Skin of body (tissue), 2 donors: ENCODE results near the gene ZG16B. TPM values are rescaled to one million over a fixed set of nuclear protein-coding genes. Genes with fewer than 3 reads are reported as not detected.

Experiments used
- DNase-seq: peaks from one replicate; lab custom pipeline; 2025; lab: John Stamatoyannopoulos, UW
- total RNA-seq: library from RNA; depleted of rRNA; stranded (reverse); fragments of >200 nt; gene quantifications from one replicate; pipeline ENCODE4 v1.2.3, GENCODE V29; 2014

Gene ZG16B
- total RNA-seq, 1 donor from 2014 or later = 2.6 TPM

DNA sequence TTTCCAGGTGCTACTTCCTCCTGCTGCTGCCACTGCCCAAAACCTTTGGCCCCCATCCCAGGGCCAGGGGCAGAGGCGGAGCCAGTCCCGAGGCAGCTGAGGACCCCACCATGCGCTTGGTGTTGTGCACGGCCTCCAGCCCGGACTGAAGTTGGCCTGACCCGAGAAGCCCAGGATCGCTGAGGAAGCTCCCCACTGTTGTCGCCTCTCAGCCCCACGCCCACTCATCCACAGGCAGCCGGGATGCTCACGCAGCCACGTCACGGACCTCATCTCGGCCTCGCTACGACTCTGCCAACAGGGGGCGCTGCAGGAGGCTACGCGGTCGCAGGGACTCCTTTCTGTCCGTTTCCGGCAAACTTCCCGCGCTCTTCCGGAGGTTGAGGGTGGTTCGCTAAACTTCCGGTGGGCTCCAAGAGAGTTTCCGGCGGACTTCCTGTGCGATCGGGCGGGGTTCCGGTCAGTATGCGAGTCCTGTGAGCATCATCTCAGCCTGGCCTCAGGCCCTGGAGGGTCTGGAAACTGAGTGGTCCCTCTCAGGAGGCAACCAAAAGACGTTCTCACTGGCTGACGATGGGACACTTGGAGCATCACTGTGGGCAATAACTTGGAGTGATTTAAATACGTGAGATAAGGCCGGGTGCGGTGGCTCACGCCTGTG is 12.4 kb downstream of the ZG16B start:
- peak; percentile 33 for DNase-seq

DNA sequence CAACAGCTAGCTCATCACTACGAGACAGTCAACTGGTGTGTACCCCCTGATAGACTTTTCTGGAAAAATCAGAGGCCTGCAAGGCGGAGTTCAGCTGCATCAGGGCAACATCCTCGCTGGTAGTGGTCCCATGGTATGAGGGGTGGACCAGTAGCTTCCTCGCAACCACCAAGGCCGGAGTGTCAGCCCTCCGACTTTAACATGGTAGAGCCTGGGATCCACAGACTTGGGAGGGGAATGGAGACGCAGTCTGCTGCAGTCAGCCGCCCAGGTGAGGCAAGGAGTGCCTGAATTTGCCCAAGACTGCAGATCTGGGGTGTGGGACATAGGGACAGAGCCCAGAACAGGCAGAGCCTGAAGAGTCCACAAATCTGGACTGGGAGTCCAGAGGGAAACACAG is 13.4 kb downstream of the ZG16B start:
- no peak for DNase-seq

DNA sequence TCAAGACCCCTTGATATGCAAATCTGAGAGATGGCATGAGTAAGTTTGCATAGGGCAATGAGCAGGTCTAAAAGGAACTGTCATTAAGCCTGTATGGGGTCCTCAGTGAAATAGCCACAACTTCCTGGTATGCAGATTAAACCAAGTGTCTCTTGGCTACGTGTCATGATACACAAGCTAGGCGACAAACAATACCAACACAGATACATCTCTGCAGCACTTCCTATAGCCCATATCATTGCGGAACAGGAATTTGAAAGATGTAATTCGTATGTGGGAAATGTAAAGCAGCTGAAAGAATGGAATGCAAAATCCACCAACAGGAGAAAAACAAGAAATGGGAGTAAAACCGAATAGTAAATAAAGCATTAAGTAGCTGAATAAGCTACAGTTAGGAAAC is 15.0 kb downstream of the ZG16B start:
- DNase-seq = no peak

DNA sequence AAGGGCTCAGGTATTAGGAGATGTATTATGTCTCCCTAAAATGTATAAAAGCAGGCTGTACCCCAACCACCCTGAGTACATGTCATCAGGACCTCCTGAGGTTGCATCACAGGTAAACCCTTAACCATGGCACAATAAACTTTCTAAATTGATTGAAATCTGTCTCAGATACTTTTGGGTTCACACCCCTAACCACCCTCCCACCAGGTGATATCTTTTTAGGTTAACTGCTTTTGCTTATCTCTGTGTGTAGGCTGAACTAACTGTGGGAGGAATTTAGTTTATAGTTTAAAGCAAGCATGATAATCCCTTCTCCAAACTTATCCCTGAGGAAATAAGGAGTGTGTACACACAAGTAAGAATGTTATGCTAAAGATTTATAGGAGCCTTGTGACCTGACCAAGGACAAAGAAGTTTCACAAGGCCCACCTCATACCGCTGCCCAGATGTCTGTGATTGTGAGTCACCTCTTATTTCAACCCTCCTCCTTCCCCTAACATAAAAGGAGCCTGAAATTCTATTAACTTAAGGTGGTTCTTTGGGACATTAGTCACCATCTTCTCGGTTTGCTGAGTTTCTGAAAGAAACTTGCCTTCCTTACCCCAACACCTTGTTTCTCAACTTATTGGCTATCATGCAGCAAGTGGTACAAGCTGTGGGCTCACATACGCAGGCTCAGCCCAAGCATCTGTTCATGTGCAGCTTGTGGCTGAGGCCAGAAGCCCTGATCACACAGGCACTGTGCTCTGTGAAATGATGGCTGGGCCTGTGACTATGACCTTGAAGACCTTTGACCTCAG is 16.6 kb downstream of the ZG16B start:
- no peak for DNase-seq

DNA sequence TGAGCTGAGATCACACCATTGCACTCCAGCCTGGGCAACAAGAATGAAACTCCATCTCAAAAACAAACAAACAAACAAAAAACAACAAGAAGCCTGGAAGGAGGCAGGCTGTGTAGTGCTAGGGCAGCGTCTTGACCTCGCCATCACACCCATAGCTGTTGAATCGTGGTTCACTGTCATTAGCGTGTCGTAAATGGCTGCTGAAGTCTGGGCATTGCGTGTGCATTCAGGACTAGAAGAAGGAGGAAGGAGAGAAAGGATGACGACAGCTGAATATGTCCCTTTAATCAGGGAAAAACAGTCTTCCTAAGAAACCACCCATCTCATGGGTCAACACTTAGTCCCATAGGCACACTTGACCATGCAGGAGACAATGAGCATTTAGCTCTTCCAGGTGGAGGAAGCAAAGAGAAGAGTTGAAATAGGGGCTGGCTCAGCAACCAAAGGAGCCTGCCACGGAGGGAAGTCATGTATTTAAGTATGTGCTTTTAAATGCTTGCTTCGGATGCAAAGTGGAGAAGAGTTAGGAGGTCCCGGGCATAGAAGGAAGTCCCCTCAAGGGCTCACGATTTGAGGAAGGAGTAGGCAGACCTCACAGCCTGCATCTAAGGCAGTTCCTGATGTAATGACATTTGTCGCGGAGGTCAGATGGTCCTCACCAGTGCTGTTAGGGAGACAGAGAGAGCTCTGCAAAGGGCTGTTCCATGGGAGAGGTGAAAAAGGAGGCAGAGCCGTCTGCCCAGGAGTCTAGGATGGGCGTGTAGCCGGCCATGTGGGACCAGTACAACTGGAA is 19.0 kb downstream of the ZG16B start:
- DNase-seq = no peak

DNA sequence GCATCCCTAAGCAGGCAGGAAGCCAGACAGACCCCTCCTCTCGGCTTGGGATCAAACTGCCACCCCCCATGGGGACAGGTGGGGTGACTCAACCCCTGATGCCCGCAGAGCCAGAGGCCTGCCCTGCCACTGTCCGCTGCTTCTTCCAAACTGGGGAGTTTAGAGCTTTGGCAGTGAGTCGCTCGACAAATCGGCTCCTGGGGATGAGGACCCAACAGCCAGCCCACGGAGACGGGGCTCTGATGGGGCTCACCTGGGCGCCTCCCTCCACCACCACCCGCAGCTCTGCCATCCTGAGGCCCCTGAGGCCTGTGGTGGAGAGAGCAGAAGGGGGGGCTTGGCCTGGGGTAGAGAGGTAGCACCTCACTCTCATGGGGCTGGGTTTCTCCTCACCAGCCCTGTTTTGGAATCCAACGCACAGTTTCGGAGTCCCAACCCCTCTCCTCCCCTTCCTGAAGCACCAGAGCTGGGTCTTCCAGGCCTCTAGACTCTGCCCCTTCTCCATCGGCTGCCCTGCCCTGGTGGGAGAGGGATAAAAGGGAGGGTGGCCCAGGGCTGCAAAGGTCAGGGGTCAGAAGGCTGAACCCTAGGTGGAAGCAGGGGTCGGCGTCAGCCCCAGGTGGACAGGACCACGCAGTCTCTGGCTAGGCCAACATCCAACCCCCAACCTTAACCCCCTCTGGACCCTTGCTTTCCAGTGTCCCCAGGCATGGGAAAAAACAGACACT is 22.1 kb downstream of the ZG16B start:
- no peak for DNase-seq

DNA sequence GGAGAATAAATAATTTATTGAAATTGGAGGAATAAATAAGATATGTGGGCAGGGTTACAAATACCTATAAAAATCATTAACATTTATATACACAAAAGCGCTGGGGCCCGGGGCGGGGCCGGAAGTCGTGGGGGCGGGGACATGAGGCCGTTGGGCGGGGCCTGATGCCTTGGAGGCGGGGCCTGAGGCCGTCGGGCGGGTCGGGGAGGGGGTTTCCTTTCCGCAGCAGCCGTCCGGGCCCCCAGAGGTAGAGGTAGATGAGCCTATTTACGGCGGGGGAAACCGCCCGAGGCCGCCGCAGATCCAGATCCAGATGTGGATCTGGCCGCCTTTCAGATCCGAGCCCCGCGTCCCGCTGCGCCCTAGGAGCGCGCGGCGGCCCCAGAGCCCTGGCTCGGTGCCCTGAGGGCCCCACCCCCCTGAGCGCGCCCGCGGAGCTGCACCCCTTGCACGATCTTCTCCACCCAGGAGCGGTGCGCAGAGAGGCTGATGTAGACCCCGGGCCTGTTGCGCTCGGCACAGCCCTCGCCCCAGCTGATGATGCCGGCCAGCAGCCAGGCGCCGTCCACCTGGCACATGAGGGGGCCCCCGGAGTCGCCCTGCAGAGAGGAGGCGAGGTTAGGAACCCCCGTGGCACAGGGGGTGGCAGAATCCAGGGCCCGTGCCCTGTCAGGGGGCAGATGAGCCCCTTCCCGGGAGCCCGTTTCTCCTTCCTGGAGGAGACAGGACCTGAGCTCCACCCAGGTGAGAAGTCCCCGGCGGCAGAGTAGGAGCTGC is 22.8 kb downstream of the ZG16B start:
- no peak for DNase-seq

DNA sequence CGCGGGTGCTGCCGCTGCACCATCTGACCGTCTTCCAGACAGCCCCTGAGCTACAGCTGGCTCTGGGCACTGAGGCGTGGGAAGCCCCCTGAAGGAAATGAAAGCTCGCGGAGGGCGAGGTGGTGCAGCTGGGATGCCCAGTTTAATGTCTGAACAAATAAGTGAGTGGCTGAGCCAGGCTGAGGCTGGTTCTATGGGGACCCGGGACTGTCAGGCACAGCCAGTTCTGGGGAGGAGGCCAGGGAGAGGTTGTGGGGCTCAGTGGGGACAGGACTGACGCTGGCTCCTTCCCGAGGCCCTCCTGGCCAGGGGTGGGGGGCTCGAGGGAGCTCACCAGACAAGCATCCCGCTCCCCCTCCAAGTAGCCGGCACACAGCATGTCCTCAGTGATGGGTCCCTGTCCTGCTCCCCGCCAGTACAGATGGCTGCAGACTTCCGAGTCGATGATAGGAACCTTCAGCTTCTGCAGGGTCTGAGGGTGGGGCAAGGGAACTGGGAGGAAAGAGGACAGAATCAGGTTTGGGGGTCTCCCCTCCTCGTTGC is 23.5 kb downstream of the ZG16B start:
- DNase-seq = no peak

DNA sequence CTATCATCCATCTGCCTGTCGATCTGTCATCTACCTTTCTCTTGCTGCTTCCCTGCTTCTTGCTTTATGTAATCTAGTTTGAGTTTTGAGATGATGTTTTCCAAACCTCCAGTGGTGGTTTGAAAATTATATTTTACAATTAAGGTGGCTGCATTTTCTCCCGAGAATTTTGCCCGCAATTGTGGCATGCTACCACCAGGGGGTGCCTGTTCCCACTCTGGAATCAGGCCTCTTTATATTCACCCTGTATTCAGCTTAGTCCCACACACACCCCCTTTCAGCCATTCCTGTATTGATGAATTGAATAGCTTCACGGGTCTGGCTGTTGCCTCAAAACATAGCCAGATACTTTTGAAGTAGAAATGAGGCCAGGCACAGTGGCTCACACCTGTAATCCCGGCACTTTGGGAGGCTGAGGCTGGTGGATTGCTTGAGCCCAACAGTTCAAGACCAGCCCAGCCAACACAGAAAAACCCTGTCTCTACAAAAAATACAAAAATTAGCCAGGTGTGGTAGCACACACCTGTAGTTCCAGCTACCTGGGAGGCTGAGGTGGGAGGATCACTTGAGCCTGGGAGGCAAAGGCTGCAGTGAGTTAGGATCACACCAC is 24.7 kb downstream of the ZG16B start:
- DNase-seq = no peak

DNA sequence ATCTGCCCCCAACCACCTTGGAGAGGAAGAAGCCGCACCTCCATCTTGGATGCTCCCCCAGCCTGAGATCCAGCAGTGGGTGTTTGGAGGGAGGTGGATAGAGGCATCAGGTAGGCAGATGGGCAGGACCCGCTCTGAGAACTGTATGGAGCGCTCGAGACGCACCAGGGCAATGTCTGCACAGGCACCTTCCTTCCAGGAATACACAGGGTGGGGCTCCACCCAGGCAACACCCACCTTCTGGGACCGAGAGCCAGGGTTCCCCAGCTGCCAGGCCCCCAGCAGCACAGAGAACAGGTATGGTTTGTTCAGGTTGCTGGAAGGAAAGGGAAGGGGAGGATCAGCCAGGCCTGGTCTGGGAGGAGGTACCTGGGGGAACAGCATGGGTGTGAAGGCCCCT is 25.4 kb downstream of the ZG16B start:
- no peak for DNase-seq

DNA sequence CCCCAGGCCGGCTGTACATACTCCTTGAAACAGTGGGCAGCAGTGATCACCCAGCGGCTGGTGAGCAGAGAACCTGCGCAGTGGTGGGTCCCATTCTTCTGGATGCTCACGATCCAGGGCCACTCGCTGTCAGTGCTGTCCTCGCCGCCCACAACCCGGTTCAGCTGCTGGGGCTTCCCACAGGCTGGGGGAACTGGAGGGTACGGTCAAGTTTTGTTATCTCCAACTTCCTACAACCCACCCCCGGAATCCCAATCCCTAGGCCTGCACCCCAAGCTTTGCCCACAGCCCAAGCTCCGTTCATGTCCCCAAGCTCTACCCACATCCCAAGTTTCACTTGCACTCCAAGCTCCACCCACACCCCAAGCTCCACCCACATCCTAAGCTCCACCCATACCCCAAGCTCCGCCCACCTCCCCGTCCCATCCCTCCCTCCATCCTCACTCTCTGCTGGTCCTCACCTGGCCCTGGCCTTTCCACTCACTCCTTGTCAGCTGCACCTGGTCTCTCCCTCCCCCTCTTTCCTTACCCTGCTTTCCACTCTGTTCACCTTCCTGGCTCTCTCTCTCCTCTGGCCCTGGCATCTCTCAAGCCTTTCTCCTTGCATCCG is 26.1 kb downstream of the ZG16B start:
- no peak for DNase-seq

DNA sequence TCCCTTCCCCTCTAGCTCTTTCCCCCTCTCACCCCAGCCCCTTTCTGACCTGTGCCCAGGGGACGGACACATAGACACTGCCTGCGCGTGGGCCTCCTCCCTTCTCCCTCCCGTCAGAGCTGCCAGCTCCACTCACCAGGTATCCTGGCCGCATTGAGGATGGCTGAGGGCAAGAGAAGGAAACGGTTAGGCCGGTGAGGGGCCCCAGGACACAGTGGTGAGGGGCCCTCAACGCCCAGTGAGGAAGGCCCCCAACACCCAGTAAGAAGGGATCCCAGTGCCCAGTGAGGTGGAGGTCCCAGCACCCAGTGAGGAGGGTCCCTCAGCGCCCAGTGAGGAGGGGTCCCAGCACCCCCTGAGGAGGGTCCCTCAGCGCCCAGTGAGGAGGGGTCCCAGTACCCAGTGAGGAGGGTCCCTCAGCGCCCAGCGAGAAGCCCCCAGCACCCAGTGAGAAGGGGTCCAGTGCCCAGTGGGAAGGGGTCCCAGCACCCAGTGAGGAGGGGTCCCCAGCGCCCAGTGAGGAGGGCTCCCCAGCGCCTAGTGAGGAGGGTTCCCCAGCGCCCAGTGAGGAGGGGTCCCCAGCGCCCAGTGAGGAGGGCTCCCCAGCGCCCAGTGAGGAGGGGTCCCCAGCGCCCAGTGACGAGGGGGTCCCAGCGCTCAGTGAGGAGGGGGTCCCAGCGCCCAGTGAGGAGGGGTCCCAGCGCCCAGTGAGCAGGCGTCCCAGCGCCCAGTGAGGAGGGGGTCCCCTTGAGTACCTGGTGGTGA is 26.8 kb downstream of the ZG16B start:
- DNase-seq = no peak

DNA sequence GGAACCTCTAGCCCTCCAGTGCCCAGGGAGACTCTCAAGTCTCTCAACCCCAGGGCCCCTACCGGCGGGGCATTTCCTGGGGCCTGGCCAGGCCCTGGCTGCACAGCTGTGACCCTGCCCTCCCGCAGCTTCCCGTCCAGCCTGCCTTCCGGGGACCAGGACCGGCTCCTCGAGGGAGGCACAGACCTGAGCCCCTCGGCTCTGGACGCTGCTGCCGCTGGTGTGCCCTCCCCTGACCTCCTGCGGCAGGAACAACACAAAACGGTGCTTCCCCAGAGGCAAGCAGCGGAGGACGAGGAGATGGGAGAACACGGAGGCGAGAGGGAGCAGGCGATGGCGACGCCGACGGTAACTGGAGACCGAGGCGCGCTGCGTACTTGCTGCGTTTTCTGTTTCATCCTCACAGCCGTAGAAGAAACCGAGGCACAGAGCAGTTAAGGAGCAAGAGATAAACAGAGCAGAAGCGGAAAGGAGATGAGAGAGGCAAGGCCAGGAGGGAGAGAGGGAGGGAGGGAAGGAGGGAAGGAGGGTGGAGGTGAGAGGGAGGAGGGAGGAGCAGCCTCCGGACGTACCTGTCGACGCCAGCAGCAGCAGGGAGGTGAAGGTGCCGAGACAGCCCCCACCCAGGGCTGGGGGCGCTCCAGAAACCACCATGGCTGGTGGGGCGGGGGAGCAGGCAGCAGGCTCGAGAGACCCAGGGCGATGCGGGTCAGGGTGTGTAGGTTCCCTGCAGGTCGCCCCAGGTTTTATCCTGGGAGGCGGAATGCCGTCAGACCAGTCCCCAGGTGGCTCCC is 27.5 kb downstream of the ZG16B start, which contains the start of gene PRSS22:
TSS of gene PRSS22 (minus strand) at position 720 of the 794 bp plus-strand sequence. CDS start at position 654, 66 bp downstream.
- no peak for DNase-seq

DNA sequence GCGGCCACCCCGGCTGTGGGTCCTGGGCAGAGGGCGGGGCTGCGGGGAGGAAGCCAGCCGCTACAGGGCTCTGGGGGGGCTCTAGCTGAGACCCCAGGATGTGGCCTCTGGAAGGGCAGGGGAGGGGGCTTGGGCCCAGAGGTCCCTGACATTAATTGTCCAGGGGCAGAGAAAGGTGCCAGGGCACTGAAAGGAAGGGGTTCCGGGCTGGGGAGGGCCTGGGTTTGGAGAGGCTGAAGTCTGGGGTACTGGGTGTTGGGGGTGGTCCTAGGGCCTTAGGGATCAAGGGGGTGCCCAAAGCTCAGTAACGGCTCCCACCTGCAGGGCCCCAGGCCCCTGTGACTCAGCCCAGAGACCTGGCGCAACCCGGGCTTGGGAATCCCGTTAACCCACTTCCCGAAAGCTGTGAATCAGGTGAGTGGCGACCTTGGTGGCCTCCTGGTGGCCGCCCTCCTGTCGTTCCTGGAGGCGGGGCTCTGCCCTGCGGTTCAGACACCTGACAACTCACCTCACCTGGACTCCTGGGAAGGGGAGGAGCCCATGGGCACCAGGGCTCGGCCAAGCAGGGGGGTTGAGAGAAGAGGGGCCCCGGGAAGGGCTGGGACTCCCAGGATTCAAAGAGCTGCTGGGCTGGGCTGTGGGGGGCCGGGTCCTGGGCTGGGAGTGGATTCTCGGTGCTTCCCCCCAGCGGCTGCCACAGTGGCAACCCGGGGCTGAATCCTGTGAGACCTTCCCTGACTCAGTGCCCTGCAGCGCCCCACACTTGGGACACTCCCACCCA is 28.3 kb downstream of the ZG16B start:
- DNase-seq = no peak

DNA sequence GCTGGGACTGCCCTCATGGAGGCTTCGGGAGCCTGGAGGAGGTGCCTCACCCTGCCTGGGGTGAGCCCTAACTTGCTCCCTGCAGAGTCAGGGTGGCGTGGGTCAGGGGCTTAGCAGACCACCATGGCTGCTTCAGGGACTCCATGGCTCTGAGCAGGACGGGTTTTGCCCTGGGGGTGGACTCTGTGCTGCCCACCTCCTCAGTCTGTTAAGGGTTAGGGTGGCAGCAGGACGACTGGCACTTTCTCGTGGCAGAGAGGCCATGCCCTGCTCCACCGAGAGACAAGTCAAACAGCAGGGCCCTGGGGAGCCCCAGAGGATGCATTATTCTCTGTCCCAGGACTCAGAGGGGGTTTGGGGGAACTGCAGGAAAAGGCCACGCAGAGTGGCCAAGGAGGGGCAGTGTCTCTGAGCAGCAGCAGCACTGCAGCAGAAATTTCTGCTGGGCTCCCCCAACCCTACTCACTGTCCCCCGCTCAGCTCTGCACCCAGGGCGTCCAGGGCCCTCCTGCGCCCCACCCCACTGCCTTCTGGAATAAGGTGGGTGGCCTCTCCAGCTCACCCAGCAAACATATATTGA is 29.7 kb downstream of the ZG16B start:
- DNase-seq = no peak

DNA sequence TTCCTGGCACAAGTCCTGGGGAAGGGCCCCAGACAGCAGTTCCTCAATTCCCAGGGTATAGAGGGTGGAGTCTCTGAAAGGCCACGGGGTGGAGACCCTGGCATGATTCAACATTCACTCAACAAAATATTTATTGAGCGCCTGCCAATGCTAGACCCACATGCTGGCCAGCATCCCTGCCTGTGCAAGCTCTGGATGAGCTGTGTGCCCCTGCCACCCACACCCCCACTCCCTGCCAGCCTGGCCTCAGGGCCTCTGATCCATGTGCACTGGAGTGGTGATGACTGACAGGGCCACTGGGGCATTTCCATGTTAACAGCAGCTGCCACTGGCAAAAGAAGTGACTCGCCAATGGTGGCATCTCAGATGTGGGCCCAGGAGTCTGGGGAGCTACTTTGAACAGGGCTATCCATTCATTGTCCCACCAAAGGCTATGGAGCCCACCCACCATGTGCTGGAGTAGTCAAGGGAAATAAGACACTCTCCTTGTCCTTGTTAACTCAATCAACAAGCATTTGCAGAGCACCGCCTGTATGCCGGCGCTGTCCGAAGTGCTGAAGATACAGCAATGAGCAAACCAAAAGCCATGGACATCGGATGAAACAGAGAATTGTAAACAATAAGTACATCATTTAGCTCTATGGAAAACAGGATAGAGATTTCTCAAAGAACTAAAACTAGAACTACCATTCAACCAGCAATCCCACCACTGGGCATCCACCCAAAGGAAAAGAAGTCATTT is 30.9 kb downstream of the ZG16B start:
- no peak for DNase-seq
